Body of pancreas (tissue), 4 donors: ENCODE measurements around the gene MIS18A.

Source experiments
- CTCF ChIP-seq, 7 experiments: fragments of 450-650 bp in 4 of 7; fragments of 200-600 bp in 3 of 7; sonication (generic) in 3 of 7; IDR thresholded peaks; one replicate each; pipeline ENCODE4 v1.5.1; 2016 to 2019; ENCODE audit warnings: antibody characterized with exemption in 7 of 7
- POLR2A ChIP-seq, 3 donors: fragments of 450-650 bp; IDR thresholded peaks; one replicate each; pipeline ENCODE4 v1.6.1; 2016; ENCODE audit warnings: antibody characterized with exemption in 3 of 3, mild to moderate bottlenecking in 2 of 3

DNA sequence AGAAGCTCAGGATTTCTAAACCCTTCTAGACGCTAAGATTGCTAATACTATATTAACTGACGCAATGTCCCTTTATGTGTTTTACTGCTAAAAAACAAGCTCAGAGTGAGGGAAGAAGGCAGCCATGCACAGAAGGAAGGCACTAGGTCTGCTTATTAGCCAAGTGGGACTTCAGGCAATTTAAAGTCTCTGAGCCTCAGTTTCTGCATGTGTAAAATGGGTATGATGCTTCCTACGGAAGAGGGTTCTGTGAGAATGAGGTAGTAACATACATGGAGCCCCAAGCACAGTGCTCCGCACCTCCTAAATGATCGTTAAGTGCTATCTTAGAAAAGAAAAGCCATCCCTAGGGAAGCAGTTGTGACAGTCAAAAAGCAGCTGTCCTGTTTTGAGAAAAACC, 16.9 kb downstream of the MIS18A start:
- no peak for TF ChIP-seq CTCF (IDR thresholded peaks at IDR 0.05)
- TF ChIP-seq POLR2A (IDR thresholded peaks at IDR 0.05): no peak
